HG03135 (cell line): ENCODE results near the gene MVB12B.

Source experiments
- ATAC-seq: cut with Tn5 transposase; IDR thresholded peaks from one replicate; pipeline ENCODE4 v1.9.1; 2021; ENCODE audit warnings: mild to moderate bottlenecking, moderate library complexity; ENCODE audit not compliant: unreplicated experiment

Gene MVB12B

DNA sequence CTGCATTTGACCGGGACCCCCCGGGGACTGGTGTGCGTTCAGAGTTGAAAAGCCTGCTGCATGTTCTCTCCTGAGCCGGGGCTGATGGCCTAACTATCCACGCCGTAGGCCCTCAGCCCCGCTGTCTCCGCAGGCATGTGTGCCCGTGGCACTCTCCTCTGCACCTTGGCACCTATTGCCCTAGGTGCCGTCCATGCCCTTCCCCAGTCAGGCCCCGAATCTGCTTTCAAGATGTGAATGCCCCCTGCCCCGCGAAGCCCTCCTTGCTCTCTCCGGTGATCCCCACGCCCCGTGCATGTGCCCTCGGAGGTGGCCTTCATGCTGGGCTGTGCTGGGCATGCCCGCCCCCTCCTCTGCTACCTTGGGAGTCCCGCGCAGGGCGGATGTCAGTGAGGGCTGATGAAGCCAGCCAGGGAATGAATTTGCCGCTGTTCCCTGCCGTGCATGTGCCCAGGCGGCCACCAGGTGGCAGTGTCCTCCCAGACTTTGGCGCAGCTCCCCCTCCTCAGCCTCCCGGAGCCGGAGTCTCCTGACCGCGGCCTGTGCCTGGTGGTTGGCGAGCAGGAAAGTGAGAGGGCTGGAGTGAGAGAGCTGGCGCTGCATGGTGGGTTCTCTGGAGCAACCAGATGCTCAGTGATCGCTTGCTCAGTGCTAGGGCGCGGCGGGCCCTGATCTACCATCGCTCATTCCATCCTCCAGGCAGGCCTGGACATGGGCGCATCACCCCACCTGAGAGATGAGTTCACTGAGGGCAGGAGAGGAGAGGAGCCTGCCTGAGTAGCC is 174.2 kb downstream of the MVB12B start:
- no peak for ATAC-seq

DNA sequence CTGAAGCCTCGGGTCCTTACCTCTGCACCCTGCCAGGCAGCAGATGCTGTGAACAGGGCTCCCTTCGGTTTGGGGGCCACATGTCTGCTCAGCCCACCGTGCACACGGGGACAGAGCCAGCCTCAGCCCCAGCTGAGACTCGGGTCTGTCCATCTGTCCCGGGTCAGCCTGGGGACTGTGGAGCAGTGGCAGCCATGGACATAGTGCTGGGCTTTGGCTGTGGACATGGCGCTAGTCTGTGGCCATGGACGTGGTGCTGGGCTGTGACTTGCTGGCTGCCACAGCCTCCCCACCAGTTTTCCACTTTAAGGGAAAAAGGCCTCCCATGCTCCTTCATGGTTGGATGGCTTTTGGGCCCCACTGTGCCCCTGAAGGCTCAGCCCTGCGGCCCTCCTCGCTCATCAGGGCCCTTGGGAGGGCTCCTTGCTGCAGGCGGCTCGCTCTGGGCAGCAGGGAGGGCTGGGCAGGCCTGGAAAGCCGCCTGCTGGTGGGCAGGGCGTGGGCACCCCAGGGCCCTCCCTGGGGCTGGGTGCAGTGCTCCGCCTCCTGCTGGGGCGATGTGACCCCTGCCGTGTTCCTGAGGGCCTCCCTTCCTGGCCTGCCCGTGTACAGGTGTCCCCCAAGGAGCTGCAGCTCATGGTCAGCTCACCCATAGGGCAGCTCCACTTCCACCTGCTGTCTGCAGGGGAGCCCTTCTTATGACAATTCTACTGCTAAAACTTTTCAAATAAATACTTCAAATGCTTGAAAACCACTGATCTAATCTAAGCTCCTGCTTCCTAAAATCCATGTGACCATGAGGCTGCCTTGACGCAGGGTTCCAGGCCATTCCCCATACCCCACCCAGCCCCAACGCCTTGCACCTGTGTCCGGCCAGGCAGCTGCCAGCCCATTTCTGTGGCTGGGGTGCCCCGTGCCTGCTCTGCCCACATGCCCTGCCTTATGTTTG is 175.0 kb downstream of the MVB12B start:
- ATAC-seq = no peak

DNA sequence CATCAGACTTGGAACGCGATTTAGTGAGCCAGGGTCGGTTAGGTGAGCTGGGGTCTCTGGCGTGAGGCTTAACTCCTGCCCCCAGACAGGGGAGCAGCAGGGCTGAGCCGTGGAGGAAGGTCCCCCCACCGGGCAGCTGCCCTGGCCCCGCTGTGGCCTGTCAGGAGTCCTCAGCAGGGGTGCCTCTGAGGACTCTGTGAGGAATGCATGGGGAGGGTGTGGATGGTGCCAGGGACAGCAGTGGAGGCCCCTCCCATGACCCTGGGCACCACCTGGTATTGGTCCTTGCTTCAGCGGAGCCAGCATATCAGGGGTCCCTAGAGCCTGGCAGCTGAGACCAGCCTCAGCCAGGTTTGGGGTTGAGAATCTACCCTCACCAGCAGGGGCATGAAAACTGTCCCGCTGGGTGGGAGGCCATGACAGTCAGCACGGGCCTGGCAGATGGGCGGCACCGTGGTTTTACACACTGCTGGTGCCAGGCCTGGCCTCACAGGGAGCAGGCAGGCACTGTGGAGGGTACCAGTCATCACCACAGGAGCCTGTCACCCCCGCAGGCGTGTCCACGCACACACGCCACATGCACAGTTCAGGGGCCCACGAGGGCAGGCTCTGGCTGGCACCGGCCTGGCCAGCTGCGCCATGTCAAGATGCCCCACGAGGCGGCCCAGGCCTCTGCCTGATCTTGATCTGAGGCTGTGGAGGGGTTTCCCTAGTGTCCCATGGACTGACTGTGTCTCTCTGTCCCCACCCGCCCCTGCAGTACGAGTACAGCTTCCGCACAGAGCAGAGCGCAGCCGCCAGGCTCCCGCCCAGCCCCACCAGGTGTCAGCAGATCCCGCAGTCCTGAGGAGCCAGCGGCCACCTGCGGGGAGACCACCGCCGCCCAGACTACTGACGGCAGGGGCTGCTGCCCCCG is 176.0 kb downstream of the MVB12B start:
- ATAC-seq = no peak

GRCh38 chr9:126503333-126504085 is 176.9 kb downstream of the MVB12B start:
- ATAC-seq = no peak

DNA sequence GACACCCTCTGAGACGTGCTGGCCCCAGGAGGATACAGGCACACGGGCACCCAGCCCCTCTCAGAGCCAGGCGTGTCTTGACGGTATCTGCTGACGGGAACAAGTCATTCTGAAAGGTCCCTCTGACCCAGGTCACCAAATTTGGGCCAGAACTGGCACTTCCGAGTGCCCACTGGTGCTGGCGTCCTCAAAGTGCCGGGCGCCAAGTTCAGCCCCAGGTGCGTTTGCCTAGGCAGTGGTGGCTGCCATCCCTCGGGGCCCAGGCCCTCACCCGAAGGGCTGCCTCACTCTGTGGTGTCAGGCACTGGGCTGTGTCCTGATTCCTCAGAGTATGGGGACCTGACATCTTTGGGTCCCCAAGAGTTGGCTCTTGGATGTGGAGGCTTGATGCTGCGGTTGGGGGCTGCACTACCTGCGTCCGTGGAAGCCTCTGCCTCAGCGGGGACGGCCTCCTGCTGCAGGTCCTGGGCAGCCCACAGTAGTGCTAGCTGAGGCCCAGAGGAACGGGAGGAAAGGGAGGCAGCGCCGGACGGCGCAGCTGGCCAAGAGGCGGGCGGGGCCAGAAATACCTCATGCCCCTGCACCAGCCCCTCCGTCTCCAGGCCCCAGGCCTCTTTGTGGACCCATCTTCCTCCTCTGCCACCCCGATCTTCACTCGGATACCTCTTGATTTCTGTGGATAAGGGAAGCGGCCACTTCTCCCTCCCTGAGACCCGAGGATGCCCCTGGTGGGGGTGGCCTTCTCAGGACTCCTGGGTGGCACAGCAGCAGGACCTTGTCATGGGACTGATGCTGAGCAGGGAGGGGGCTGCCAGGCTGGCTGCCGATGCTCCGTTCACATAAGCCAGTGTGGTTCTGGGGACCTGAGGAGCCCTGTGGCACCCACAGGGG is 177.7 kb downstream of the MVB12B start:
- ATAC-seq = no peak

- no peak for ATAC-seq
Observed at GRCh38 chr9:126504977-126505455, 178.4 kb downstream of the MVB12B start.

- no peak for ATAC-seq
Observed at GRCh38 chr9:126505697-126506346, 179.2 kb downstream of the MVB12B start.

- ATAC-seq = no peak
Observed at GRCh38 chr9:126506361-126507317, 180.0 kb downstream of the MVB12B start.

DNA sequence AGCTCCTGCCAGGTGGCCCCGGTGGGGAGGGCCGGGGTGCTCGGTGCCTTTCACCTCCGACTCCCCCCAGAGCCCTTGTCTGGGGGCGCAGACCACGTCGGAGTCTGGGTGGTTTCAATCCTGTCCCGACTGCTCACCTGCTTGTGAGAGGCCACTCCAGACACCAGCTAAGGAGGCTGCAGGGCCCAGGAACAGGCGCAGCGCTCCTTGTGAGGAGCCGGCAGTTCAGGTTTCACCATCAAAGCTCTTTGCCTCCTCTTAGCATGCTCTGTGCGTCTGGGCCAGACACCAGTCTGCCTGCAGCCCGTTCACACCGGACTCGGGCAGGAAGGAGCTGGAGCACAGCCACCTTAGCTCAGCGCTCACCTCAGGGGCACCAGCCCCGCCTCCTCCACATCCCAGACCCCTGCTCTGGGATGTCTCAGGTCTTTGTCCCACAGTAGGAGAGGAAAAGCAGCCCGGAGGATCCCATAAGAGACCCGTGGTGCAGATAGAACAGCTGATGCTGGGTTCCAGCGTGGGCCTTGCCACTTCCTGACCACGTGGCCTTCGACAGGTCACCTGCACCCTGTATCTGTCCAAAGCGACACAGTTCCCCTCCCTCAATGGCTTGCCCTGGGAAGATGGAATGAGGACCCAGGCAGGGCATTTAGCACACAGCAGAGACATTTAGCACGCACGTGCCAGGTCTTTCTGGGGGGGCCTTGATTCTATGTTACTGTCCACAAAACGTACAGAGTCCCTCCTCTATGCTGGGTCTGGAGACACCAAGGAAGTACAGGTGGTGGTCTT is 180.9 kb downstream of the MVB12B start:
- ATAC-seq = no peak

DNA sequence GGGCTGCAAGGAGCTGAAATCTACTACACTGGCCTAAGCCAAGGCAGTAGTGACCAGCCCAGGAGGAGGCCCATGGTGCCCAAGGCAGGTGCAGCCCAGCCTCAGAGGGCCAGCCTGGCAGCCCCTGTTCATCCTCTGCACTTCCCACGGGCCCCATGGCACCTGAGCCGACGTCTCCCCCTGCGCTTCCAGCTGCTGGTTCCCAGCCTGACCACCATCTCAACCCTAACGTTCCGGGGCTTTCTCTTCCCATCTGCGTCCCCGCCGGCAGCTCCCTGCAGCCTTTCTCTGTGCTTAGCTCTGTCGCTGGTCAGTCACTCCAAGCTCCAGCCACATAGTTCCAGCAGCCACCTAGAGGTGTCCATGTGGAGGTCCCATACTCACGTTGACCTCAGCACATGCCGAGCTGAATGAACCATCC is 181.6 kb downstream of the MVB12B start:
- ATAC-seq = no peak

DNA sequence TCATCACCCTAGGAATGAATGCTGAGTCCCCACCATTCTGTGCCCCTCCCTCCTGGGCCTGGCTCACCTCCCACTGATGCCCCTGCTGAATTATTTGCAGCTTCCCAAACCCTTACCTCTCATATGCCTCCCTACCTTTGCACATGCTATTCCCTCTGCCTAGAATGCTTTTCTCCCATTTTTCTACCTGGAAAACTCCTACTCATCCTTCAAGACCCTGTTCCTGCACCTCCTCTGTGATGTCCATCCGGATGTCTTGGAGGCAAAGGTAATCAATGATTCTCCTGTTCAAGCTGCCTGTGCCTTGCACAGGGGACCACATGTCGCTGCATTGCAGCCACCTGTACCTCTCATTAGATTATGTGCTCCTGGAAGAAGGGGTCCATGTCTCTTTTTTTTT is 182.3 kb downstream of the MVB12B start:
- ATAC-seq = no peak

GRCh38 chr9:126509718-126510117 is 183.1 kb downstream of the MVB12B start:
- ATAC-seq = no peak

- no peak for ATAC-seq
Observed at GRCh38 chr9:126510564-126510963, 183.9 kb downstream of the MVB12B start.

GRCh38 chr9:126511411-126511810 is 184.8 kb downstream of the MVB12B start:
- no peak for ATAC-seq

- ATAC-seq = no peak
Observed at GRCh38 chr9:126513159-126514036, 186.8 kb downstream of the MVB12B start.
